ENCODE results near the gene ZFHX3.

ZFHX3 gene

DNA sequence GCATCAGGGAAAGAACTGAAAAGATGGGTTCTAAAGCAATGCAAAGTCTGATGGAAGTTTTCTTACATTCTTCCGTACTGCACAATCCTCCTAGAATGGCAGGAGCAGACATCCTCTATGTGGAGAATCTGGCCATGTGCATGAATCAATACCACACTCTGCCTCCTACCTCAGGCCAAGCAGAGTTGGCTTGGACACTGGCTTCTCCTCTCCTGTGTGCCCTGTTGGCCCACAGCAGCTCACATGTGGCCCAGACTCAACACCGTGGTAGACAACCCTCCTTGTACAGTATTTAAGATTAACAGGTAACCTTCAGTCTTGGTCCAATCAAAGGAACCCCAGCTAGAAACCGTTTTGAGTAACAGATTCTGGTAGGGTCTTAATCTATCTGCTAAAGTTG lies 101.9 kb downstream of the ZFHX3 start:
- no peak for DNase-seq

DNA sequence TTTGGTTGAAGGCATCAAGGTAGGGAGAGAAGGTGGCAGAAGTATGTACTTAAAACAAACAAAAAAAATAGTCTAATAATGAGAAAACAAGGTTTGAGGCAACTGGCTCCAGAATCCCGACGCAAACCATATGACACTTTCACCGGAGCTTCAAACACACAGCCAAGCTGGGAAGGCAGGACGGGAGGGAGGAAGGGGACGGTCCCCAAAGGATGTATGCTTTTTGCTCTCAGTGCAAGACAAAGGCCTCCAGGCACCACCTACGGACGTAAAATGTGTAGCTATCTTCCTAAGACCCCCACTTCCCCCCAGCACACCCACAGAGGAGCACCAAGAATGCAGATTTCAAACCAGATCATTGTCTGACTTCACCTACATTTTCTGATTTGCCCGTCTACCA lies 102.3 kb downstream of the ZFHX3 start:
- no peak for DNase-seq

DNA sequence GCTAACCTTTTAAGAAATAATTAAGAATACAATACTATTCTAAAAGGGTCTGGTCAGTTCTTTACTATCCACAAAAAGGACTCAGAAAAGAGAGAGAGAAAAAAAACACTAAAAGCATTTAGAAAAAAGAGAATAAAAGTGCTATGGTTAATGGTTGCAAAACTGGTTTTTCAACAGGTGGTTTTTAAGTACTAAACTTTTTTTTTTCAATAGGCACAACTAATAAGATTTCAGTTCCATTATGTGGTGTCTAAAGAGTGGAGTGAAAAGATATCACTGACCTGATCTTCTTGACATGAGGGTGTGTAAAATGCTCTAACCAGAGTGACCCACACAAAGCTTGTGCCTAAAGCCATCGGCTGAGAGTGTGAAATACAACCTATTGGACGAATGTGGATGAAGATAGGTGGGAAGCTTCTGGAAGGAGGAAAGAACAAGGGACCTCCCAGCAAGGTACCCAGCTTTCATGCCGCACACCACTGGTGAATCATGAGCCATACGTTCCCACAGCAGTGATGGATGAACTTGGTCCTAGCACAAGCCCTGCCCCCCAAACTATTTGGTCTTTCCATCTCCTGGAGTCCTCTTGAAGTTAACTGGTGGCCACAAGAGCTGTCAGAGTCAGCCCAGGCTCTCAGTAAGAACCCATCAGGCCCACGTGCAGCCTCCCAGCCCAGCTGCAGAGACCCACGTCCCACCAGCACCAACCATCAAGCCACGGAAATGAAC lies 103.0 kb downstream of the ZFHX3 start:
- DNase-seq = no peak

DNA sequence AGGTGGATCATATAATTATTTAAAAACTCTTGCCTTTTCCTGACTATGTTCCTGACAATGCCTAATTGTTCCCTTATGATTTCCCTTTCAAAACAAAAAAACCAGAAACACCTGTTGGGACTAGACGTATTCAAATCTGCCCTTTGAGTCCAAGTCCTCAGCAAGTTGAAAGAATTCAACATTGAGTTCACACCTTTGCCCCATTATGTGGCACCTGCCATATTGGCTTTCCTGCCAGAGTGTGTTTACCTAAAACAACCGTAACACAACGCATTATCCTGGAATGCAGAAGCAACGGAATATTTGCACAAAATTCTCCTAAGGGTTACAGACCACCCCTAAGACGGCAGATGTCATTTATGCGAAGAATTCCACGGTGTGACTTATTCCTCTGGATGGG lies 105.9 kb downstream of the ZFHX3 start:
- no peak for DNase-seq

DNA sequence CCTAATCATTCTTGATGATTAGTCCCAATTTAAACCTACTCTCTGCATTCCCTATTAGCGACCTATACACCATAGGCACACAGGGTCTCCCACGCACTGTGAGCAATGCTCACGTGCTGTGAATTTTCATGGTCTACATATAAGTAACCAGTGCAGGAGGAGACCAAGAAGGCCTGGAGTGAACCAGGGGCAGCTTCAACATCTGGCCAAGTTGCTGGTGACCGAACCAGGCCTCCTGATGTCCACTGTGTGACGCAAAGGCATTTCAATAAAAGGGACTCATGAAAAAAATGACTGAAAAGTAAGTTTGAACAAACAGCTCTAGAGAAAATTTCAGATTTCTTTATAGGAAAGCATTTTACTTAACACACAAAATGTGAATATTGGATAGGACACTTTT lies 107.0 kb downstream of the ZFHX3 start:
- no peak for DNase-seq

DNA sequence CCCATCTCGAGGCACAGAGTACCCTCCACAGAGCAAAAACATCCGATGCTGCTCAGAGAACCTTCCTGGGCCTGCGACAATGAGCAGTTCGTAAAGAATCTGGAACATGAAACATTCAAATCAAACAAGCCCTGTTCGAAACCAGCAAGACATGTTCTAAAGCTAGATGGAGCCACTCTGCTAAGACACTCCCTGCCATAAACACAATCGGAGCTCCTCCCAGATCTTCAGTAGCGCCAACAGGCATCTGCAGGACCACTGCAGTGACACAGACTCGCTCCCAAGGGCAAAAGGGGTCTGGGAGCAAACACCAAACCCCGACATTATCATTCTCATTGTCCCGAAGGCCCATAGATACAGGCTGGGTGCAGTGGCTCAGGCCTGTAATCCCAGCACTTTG lies 108.7 kb downstream of the ZFHX3 start:
- no peak for DNase-seq

DNA sequence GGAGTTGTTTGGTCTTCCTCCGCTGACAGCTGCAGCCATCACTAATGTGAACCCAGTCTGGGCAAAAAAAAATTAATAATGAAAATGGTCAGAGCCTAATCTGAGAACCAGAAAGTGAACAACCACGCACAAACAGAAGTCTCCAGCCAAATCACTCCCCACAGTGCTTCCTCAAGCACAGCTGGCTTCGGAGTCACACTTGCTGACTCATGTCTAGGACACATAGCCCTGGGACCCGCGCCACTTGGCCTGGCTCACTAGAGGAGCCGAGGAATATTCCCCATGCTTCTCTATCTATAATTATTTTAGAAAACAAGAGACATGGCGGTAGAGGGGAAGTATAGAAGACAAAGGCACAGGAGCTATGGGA lies 109.1 kb downstream of the ZFHX3 start:
- no peak for DNase-seq

DNA sequence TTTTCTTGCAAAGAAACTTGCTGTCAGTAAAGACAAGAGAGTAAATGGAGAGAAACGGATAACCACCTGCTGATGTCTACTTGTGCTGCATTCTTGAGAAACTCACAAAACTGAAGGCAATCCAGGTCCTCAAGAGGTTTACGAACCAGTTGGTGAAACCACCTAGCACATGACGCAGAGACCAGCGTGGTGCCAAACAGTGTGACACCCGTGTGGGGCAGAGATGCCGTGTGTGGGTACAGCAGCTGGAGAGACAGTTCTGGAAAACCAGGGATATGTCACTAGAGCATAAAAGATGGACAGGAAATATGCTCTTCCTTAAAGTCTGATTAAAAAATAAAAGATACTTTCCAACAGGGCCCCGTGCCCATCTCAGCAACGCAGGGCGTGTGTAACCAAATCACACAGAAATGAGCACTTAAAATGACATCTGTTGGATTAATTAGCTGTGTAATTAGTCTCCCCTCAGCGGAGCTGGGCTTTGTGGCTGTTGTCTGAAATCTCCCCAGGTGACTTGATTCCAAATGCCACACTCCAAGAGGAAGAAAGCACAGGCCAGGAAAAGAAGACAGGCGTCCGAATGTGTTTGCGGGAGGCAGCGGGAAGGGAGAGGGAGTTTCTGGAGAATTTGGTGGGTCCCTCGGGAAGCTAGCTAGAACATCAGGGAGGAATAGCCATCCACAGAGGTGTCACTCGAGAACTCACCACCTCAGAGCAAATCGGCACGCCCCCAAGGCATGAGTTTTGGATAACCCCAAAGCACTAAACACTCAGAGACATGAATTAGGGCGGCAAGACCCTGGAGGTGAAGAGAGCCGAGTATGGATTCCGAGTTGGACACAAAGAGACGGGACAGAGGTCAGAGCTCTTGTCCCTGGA lies 109.8 kb downstream of the ZFHX3 start:
- DNase-seq = no peak

DNA sequence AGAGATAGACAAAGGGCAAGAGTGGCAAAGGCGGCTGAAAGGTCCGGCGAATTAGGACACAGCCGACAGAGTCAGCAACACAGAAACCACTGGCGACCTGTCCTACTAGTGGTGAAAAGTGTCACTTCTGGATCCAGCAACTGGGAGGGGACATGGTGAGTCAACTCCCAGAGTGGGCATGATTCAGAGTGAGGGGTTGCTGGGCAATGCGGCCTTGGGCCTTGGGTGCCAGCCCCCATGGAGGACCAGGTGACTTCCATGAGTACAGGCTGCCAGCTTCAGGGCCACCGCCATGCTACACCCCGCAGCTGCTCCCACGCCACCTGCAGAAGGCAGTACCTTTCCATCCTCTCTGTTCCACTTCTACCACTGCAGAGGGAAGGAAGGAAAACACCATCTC lies 110.6 kb downstream of the ZFHX3 start:
- DNase-seq = no peak

DNA sequence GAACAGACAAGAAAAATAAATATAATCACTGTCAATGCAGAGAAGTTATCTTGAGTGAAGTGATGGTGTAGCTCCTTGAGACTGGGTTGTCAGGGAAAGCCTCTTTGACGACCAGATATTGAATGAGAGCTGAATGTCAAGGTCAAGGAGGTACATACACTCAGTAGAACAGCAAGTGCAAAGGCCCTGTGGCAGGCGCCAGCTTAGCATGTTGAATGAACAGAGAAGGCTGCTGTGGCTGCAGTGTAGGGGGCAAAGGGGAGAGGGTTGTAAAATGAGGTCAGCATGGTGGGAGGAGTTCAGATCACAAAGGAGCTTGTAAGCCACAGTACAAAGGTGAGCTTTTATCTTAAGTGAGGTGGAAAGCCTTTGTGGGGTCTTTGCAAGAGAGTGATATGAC lies 111.5 kb downstream of the ZFHX3 start:
- no peak for DNase-seq

DNA sequence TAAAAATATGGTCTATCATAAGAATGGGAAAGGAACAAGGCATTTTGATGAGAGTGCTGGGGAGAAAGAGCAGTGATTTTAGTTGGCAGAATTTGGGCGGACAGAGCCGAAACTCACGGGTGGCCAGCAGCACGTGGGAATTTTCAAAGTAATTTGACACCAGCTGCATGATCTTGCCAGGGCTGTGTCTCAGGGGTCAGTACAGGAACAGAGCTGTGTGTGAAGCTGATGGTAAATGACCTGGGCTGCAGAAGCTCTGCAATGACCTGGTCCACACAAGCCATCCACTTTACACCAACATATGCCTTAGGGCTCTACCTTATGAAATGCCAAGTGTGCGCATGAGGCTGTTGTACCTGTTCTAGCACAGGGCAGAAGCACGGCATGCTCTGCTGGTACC lies 112.0 kb downstream of the ZFHX3 start:
- no peak for DNase-seq

DNA sequence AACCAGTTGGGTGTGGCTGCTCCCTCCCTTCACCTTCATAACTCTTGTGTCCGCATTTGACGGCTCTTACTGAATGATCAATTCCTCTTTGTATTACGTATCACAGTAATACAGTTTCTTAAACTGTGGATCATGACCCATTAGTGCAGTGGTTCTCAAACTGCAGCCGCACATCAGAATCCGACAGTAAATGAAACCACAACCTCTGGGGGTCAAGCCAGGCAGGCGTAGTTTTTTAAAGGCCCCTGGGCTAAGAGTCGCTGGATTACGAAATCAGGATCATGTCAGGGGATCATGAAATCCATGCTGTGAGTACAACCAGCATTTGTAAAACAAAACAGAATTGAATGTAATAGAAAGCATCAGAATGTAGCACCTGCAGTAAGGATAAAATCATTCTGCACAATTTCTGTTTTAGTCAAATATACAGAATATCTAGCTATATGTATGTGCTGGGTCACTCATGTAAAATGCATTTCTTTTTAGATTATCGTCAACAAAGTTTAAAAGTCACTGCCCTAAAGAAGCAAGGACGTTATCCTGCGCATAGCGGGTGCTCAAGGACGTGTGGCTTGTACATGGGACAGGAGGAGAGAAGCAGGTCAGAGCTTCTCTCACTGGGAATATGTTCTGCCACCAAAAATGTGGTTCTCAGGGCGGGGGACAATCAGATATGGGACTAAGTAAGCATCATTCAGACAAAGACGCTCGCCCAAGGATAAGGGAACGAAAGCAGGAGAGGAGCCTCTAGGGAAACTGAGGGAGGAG lies 113.1 kb downstream of the ZFHX3 start:
- no peak for DNase-seq

DNA sequence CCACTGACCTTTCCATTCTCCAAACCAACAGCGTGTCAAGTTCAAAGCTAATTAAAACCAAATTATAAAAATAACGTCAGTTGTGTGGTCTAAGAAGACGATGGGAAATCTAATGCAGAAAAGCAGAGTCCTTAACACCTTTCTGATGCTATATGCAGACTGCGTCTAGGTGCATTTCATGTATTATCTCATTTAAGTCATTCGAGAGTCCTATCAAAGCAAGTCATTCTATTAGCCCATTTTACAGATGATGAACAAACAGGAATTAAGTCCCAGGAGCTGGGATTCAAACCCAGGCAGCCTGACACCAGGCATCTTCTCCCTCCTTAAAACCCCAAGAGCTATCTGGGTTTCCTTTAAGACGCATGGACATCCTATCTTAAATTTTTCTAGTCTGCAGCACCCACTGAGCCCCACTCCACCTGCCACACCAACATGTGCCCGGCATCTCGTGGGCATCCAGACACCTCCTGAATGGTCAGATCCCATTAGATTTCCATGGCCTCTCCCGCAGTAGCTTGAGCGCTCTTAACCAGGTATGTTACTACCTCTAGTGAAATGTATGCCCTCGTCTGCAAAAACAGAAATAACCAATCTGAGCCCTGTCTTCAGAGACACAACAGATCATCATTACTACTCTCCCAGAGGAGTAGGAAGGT lies 115.1 kb downstream of the ZFHX3 start:
- no peak for DNase-seq

DNA sequence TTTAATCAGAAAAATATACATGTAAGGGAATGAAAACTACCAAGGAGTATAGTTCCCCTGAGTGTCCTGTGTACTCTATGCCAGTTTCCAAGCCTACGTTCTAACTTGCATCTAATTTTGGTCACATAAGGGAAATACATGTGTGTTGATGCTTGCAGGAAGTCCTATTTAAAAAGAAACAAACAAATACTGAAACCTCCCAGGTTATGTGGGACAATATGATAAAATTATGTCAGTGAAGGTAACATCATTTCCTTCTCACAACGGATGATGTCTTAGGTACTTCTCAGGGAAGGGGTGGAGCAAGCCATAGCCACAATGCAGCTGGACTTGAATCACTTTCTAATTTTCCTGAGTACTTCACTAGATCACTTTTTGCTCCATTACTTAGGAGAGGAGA lies 115.9 kb downstream of the ZFHX3 start:
- no peak for DNase-seq

DNA sequence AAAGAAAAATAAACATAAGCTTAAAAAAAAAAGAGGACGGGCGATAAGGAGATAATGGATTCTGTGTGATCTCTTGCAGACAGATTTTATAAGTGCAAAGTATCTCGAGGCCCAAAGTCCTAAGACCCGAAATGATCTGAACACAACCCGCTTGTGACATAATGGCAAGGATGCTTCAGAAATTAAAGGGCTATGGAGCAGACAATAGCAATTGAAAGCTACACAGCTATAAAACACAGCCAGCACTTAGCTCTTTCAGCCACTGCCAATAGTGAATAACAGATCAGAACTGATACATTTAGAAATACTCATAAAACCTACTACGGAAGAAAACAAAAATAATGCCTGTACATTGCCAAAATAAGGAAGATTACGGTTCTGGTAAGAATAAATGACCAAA lies 117.5 kb downstream of the ZFHX3 start:
- no peak for DNase-seq

DNA sequence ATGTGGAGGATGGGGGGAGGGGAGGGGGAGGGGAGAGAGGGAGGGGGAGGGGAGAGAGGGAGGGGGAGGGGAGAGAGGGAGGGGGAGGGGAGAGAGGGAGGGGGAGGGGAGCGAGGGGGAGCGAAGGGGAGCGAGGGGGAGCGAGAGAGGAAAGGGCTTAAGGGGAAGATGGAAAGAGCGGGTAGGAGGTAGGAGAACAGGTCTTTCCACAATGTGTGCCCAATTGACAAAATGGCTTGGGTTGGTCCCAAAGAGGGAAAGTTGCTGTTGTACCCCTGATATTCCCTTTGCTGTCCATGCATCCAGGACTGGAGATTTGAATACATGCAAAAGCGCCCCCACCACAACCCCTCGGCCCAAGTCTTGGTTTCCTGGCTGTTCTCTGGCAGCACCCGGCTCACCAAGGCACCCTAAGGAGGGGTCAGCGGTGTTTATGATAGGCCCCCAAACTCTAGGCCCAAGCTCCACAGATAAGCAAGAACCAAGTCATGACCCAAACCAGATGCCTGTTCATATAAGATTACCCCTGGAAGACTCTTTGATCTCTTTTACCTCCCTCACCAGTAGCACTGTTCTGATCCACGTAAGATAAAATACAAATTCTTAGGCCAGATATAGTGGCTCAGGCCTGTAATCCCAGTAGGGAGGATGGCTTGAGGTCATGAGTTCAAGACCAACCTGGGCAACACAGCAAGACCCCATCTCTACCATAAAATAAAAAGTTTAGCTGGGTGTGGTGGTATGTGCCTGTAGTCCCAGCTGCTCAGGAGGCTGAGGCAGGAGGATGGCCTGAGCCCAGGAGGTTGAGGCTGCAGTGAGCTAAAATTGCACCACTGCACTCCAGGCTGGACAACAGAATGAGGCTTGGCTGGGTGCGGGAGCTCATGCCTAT lies 119.6 kb downstream of the ZFHX3 start:
- no peak for DNase-seq

DNA sequence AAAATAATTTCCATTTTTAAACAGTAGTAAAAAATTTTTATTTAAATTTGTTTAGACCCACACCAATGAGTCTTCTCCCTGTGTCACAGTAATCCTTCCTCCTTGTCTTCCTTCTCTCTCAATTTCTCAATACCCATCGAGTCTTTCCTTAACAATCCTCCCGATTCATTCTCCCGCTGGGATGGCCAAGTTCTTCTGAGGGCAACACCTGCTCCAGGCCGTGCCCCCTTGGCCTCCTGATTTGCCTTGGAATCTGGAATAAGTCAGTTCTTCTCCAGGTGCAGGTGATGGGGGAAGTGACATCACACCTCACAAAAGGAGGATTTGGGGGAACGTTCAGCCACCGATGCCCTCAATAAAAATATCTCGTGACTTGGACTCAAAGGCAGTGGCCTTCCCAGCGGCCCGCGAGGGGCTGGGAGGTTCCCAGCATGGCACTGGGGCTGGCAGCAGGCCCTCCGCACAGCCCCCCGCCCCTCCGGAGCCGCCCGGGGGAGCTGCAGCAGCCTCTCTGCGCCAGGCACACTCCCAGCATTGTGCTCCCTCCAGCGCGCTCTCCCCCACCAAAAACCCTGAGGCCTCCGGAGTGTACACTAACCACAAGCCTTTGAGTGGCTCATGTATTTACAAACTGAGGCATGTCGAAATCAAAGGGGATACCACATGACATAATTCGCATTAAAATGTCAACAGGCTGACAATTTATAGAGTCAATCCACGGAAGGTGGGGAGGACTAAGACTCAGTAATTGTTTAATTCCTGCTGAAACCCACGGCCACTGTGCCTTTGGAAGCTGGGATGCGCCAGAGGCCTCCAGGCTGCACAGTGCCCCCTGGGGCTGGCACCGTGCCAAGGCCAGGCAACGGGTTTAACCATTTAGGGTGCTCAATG lies 120.5 kb downstream of the ZFHX3 start:
- DNase-seq = no peak

DNA sequence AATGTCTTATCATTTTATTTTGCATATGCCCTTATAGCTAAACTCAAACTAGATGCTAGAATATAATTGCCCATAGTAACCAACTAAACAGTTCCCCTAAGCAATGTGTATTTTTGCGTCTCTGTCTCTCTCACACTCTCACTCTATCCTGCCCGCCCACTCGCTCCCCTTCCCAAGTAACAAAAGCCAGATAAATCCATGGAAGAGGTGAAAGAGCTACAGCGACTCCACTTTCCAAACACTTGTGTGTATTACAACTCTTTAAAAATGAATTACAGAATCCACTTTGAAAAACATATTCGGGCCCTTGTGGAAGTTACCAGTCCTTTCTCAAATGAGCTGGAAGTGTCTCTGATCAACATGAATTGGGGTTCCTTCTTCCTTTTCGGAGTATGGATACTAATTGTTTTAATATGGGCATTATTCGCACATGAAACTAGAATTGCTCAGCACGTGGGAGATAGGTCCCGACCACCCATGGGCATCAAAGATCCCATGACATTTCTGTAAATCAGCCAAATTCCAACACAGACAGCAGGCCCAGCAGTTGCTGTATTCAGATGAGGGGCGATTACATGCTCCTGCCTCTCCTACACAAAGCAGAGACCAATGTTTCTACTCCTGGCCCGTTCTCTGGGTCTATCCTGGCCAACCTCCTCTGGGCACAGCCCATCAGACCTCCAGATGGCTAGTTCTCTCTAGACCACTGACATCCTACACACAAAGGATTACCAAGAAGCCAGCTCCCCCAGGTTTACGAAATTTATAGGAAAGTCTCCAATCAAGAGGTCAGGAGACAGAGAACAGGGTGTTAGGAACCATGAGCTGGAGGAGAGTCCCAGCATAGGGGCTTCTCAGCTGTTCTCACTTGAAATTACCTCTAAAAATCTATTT lies 121.5 kb downstream of the ZFHX3 start:
- DNase-seq = no peak

DNA sequence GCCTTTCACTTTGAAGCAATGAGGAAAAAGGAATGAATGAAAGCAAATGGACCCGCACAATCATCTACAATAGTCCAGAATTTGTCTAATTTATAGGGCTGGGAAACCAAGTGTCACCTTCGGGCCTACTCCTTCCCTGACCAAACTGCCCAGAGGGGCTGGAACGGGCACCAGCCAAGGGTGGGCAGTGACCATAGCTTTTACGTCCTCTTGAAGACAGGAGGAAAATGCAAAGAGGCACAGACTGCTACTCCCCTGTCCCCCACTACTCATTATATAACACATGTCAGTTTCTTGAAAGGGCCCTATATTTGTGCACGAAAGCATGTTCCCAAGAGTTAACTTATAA lies 122.3 kb downstream of the ZFHX3 start:
- no peak for DNase-seq

Measured in activated CD8-positive, alpha-beta memory T cell treated with anti-CD3 and anti-CD28 coated beads, Interleukin-2, amount 50 U/mL, for 48 hours (primary cell).